IMR-90 (cell line): ENCODE results near the gene IGFL3. TPM values are rescaled to one million over a fixed set of nuclear protein-coding genes. Genes with fewer than 3 reads are reported as not detected.

Experiments
- ATAC-seq: fragments of 200-7000 bp; cut with Tn5 transposase; 2 replicates; pipeline ENCODE4 v1.9.1; 2020; ENCODE audit warnings: low read depth, mild to moderate bottlenecking, moderate library complexity
- BruUV-seq: library from RNA; stranded (reverse); fragments of 400-500 nt; replicated peaks from 2 replicates; lab custom pipeline; 2021; lab: Mats Ljungman, UMichigan
- CTCF ChIA-PET: fragments of 300-600 bp; formaldehyde crosslinking; extraction: SDS; loops from one replicate; lab custom pipeline; 2021; ENCODE audit warnings: antibody characterized with exemption; lab: Yijun Ruan, JAX
- POLR2A ChIA-PET: fragments of 300-600 bp; sonication (Branson Sonifier 250); formaldehyde crosslinking; loops from one replicate; lab custom pipeline; 2022; ENCODE audit warnings: antibody characterized with exemption; ENCODE audit not compliant: unreplicated experiment; lab: Charles Lee
- DNase-seq: peaks from one replicate; pipeline ENCODE4 v3.0.0; 2013
- H2AFZ ChIP-seq: replicated peaks from 2 replicates; pipeline ENCODE3; 2013; ENCODE audit warnings: low read length, mild to moderate bottlenecking; ENCODE audit not compliant: poor library complexity
- H2AK5ac ChIP-seq: 2 replicates; pipeline ENCODE4 v1.6.1; 2013; ENCODE audit warnings: low read depth, low read length, inconsistent platforms
- H2AK9ac ChIP-seq: replicated peaks from 2 replicates; pipeline ENCODE3; 2013; ENCODE audit warnings: mild to moderate bottlenecking, low read depth, low read length, moderate library complexity; ENCODE audit not compliant: poor library complexity
- H2BK120ac ChIP-seq: 2 replicates; pipeline ENCODE4 v1.6.1; 2013; ENCODE audit warnings: low read depth, low read length, inconsistent platforms
- H2BK15ac ChIP-seq: 3 replicates; pipeline ENCODE4 v1.6.1; 2013; ENCODE audit warnings: low read depth, low read length, inconsistent platforms
- H2BK20ac ChIP-seq: 2 replicates; pipeline ENCODE4 v1.6.1; 2013; ENCODE audit warnings: low read depth, mild to moderate bottlenecking, inconsistent platforms, low read length, moderate library complexity
- H2BK5ac ChIP-seq: 2 replicates; pipeline ENCODE4 v1.6.1; 2013; ENCODE audit warnings: mild to moderate bottlenecking, low read depth, low read length, inconsistent platforms; ENCODE audit not compliant: poor library complexity, severe bottlenecking
- H3K14ac ChIP-seq: replicated peaks from 2 replicates; pipeline ENCODE4 v1.6.1; 2013; ENCODE audit warnings: low read depth, low read length, inconsistent platforms
- H3K18ac ChIP-seq: 2 replicates; pipeline ENCODE4 v1.6.1; 2013; ENCODE audit warnings: low read depth, low read length, control low read depth
- H3K23ac ChIP-seq: 2 replicates; pipeline ENCODE4 v1.6.1; 2013; ENCODE audit warnings: low read depth, low read length, inconsistent platforms
- H3K27ac ChIP-seq: 2 replicates; pipeline ENCODE4 v1.5.1; 2013; ENCODE audit warnings: mild to moderate bottlenecking, control low read depth, low read length; ENCODE audit not compliant: insufficient read depth
- H3K27me3 ChIP-seq: 2 replicates; pipeline ENCODE4 v1.6.1; 2013; ENCODE audit warnings: low read length; ENCODE audit not compliant: control insufficient read depth, insufficient read depth
- H3K36me3 ChIP-seq: 2 replicates; pipeline ENCODE4 v1.6.1; 2013; ENCODE audit warnings: low read length, mixed read lengths; ENCODE audit not compliant: control insufficient read depth, insufficient read depth
- H3K4ac ChIP-seq: 2 replicates; pipeline ENCODE4 v1.6.1; 2013; ENCODE audit warnings: low read depth, low read length, inconsistent platforms
- H3K4me1 ChIP-seq: 2 replicates; pipeline ENCODE4 v1.6.1; 2013; ENCODE audit warnings: low read length, mixed read lengths; ENCODE audit not compliant: control insufficient read depth, insufficient read depth
- H3K4me2 ChIP-seq: 2 replicates; pipeline ENCODE4 v1.6.1; 2013; ENCODE audit warnings: low read depth, mild to moderate bottlenecking, control low read depth, low read length, moderate library complexity
- H3K4me3 ChIP-seq: 2 replicates; pipeline ENCODE4 v1.5.1; 2013; ENCODE audit warnings: low read depth, mild to moderate bottlenecking, control low read depth, low read length, moderate library complexity; ENCODE audit not compliant: insufficient read depth
- H3K56ac ChIP-seq: 2 replicates; pipeline ENCODE4 v1.6.1; 2013; ENCODE audit warnings: low read length, inconsistent platforms; ENCODE audit not compliant: insufficient read depth; ENCODE audit errors: extremely low read depth
- H3K79me1 ChIP-seq, 2 experiments: 2 replicates each; pipeline ENCODE4 v1.6.1; 2013; ENCODE audit warnings: low read length in 2 of 2, inconsistent platforms in 1 of 2, low read depth in 1 of 2
- H3K9ac ChIP-seq: 2 replicates; pipeline ENCODE4 v1.6.1; 2013; ENCODE audit warnings: low read depth, low read length, control low read depth
- H3K9me1 ChIP-seq: 2 replicates; pipeline ENCODE4 v1.6.1; 2013; ENCODE audit warnings: low read length, inconsistent platforms; ENCODE audit not compliant: insufficient read depth
- H3K9me3 ChIP-seq: 2 replicates; pipeline ENCODE4 v1.6.1; 2013; ENCODE audit warnings: low read length; ENCODE audit not compliant: control insufficient read depth, insufficient read depth
- H4K20me1 ChIP-seq: 2 replicates; pipeline ENCODE4 v1.6.1; 2013; ENCODE audit warnings: low read length, inconsistent platforms; ENCODE audit not compliant: insufficient read depth
- H4K5ac ChIP-seq: 2 replicates; pipeline ENCODE4 v1.6.1; 2013; ENCODE audit warnings: mild to moderate bottlenecking, low read depth, low read length, control low read depth
- H4K8ac ChIP-seq, 2 experiments: 2 replicates each; pipeline ENCODE4 v1.6.1; 2013; ENCODE audit warnings: low read depth in 2 of 2, low read length in 2 of 2, control low read depth in 1 of 2, inconsistent platforms in 1 of 2
- H4K91ac ChIP-seq: 2 replicates; pipeline ENCODE4 v1.6.1; 2013; ENCODE audit warnings: low read depth, low read length, inconsistent platforms; ENCODE audit not compliant: insufficient read depth
- BHLHE40 ChIP-seq: fragments of 150-350 bp; IDR thresholded peaks from 2 replicates; pipeline ENCODE4 v1.6.1; 2016; ENCODE audit warnings: mild to moderate bottlenecking, low read depth, low read length
- CEBPB ChIP-seq: IDR thresholded peaks from 2 replicates; pipeline ENCODE4 v1.6.1; 2012; ENCODE audit warnings: low read depth, low read length, improper control_type of control experiment
- CHD1 ChIP-seq: IDR thresholded peaks from 2 replicates; pipeline ENCODE4 v1.6.1; 2012; ENCODE audit warnings: low read depth, low read length, improper control_type of control experiment
- FOS ChIP-seq: fragments of 150-350 bp; IDR thresholded peaks from 2 replicates; pipeline ENCODE4 v1.6.1; 2016; ENCODE audit warnings: low read depth, low read length
- MAFK ChIP-seq: IDR thresholded peaks from 2 replicates; pipeline ENCODE4 v1.6.1; 2012; ENCODE audit warnings: low read depth, low read length, improper control_type of control experiment
- MAZ ChIP-seq: IDR thresholded peaks from 2 replicates; pipeline ENCODE4 v1.6.1; 2012; ENCODE audit warnings: low read depth, mild to moderate bottlenecking, low read length, improper control_type of control experiment, moderate library complexity, borderline replicate concordance
- MXI1 ChIP-seq: IDR thresholded peaks from 2 replicates; pipeline ENCODE4 v1.6.1; 2012; ENCODE audit warnings: low read depth, mild to moderate bottlenecking, low read length, moderate library complexity, borderline replicate concordance
- POLR2A ChIP-seq: IDR thresholded peaks from 2 replicates; pipeline ENCODE4 v1.6.1; 2012; ENCODE audit warnings: mild to moderate bottlenecking, low read depth, low read length
- RAD21 ChIP-seq: IDR thresholded peaks from 2 replicates; pipeline ENCODE4 v1.6.1; 2012; ENCODE audit warnings: low read length, improper control_type of control experiment
- RCOR1 ChIP-seq: IDR thresholded peaks from 2 replicates; pipeline ENCODE4 v1.6.1; 2012; ENCODE audit warnings: mild to moderate bottlenecking, low read length, improper control_type of control experiment; ENCODE audit not compliant: insufficient replicate concordance
- RFX5 ChIP-seq: IDR thresholded peaks from 2 replicates; pipeline ENCODE4 v1.8.0; 2012; ENCODE audit warnings: low read depth, mild to moderate bottlenecking, low read length, moderate library complexity
- SMC3 ChIP-seq: fragments of 150-350 bp; IDR thresholded peaks from 2 replicates; pipeline ENCODE4 v1.6.1; 2016; ENCODE audit warnings: low read depth, mild to moderate bottlenecking, antibody characterized with exemption, low read length, moderate library complexity
- WGBS, 2 experiments: methylation state at CpG; one replicate each; pipeline versions ENCODE4 v1.1.5 to v1.1.7; 2013; ENCODE audit warnings: missing lambda C conversion rate in 2 of 2; ENCODE audit not compliant: insufficient read length in 1 of 2; ENCODE audit errors: extremely low coverage in 2 of 2; 5-methylcytosine and 5-hydroxymethylcytosine counted together
- dilution Hi-C: fragments of 300-500 bp; cut with HindIII; formaldehyde crosslinking; loops from one replicate; pipeline ENCODE4 v1.14.3; 2018; ENCODE audit warnings: low sequenced_read_pairs; ENCODE audit not compliant: unreplicated experiment
- in situ Hi-C: fragments of 300-500 bp; cut with MboI; formaldehyde crosslinking; loops from 3 replicates; pipeline ENCODE4 v1.14.3; 2019; ENCODE audit warnings: low sequenced_read_pairs, inconsistent platforms, mixed read lengths
- intact Hi-C: fragments of 100-400 bp; cut with micrococcal nuclease; formaldehyde crosslinking; loops from 2 replicates; pipeline ENCODE4 v1.10.0; 2022
- polyA plus RNA-seq, 3 experiments: library from polyadenylated mRNA; depleted of rRNA; stranded (reverse); fragments of >200 nt; gene quantifications; 2 replicates each; pipeline ENCODE4 v1.2.3, GENCODE V29; 2012; ENCODE audit warnings: low replicate concordance in 1 of 3
- total RNA-seq: library from RNA; depleted of rRNA; stranded (reverse); fragments of >200 nt; gene quantifications from 2 replicates; pipeline ENCODE4 v1.2.3, GENCODE V29; 2012
- TF ChIP-seq, protein P1 (sequence below): fragments of 150-350 bp; IDR thresholded peaks from 2 replicates; pipeline ENCODE4 v1.6.1; 2016; ENCODE audit warnings: low read depth, mild to moderate bottlenecking, low read length, moderate library complexity, borderline replicate concordance
- TF ChIP-seq, protein P2 (sequence below): fragments of 150-350 bp; IDR thresholded peaks from 2 replicates; pipeline ENCODE4 v1.6.1; 2017; ENCODE audit warnings: mild to moderate bottlenecking, antibody characterized with exemption, low read length, low read depth
- TF ChIP-seq, protein P3 (sequence below): conservative IDR thresholded peaks from 2 replicates; pipeline ENCODE4 v1.5.1; 2012; ENCODE audit warnings: mild to moderate bottlenecking, low read depth, low read length, improper control_type of control experiment

IGFL3 gene
- total and polyA plus RNA-seq, 2 of the 4 experiments (the other 2 are of a cell fraction) = not detected

DNA sequence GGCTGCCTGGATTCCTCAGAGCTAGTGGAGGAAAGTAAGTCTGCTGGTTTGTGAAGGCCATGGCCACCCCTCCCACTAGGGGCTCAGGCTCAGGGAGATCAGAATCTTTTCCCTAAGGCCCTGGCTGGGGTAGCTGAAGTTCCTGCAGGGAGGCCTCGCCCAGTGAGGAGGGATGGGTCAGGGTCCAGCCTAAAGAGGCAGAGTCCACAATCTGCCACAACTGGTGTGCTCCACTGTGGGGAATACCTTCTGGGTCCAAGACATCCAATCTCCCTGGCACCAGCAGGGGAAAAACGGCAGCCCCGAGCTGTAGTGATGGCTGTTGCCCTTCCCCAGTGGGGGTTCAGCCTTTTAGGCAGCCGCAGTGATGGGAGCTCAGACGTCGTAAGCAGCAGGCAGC, 23.2 kb downstream of the IGFL3 start:
- intact Hi-C loops (no loop called here), dilution Hi-C loops (no loop called here), in situ Hi-C loops (no loop called here)
- Histone ChIP-seq H4K91ac (no peak overlapping the region), H3K36me3 (no peaks in the 10 kb centered on the region), H3K56ac (no peak overlapping the region), H3K9ac (no peak overlapping the region), H4K8ac (no peak overlapping the region), H3K79me1 (no peaks in the 10 kb centered on the region), H4K5ac (no peak overlapping the region), H3K4me3 (no peak overlapping the region), H3K9me1 (no peaks in the 10 kb centered on the region), H2BK15ac (no peak overlapping the region), H2AFZ (no peak overlapping the region), H2BK120ac (no peak overlapping the region), H3K27ac (no peak overlapping the region), H2BK5ac (no peak overlapping the region), H3K4me1 (no peaks in the 10 kb centered on the region), H2BK20ac (no peak overlapping the region), H3K4me2 (no peak overlapping the region), H3K18ac (no peak overlapping the region), H3K23ac (no peak overlapping the region), H4K20me1 (no peaks in the 10 kb centered on the region), H2AK5ac (no peak overlapping the region), H3K14ac (no peak overlapping the region), H3K4ac (no peak overlapping the region), H2AK9ac (no peak overlapping the region), H3K27me3 (peaks cover 24% of the 10 kb centered on the region), H3K9me3 (peaks cover 2% of the 10 kb centered on the region; the same call in 1 of the 2 replicates)
- POLR2A ChIA-PET = no interaction called here
- CTCF ChIA-PET = no interaction called here
- ATAC-seq = no peak
- DNase-seq = no peak
- 40% methylated on average over 1 of the region's 6 CpGs; no CpG with 5 or more reads in 1 of the 2 experiments for WGBS, 2 experiments
- no TSS peak for BruUV-seq
- TF ChIP-seq CEBPB (no peak), RAD21 (no peak), FOS (no peak), MAZ (no peak), RFX5 (no peak), BHLHE40 (no peak), CHD1 (no peak), POLR2A (no peak), SMC3 (no peak), RCOR1 (no peak), MAFK (no peak), MXI1 (no peak)
- TF ChIP-seq, protein P1, sequence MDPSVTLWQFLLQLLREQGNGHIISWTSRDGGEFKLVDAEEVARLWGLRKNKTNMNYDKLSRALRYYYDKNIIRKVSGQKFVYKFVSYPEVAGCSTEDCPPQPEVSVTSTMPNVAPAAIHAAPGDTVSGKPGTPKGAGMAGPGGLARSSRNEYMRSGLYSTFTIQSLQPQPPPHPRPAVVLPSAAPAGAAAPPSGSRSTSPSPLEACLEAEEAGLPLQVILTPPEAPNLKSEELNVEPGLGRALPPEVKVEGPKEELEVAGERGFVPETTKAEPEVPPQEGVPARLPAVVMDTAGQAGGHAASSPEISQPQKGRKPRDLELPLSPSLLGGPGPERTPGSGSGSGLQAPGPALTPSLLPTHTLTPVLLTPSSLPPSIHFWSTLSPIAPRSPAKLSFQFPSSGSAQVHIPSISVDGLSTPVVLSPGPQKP = no peak
- TF ChIP-seq, protein P2, sequence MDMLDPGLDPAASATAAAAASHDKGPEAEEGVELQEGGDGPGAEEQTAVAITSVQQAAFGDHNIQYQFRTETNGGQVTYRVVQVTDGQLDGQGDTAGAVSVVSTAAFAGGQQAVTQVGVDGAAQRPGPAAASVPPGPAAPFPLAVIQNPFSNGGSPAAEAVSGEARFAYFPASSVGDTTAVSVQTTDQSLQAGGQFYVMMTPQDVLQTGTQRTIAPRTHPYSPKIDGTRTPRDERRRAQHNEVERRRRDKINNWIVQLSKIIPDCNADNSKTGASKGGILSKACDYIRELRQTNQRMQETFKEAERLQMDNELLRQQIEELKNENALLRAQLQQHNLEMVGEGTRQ = no peak
- TF ChIP-seq, protein P3, sequence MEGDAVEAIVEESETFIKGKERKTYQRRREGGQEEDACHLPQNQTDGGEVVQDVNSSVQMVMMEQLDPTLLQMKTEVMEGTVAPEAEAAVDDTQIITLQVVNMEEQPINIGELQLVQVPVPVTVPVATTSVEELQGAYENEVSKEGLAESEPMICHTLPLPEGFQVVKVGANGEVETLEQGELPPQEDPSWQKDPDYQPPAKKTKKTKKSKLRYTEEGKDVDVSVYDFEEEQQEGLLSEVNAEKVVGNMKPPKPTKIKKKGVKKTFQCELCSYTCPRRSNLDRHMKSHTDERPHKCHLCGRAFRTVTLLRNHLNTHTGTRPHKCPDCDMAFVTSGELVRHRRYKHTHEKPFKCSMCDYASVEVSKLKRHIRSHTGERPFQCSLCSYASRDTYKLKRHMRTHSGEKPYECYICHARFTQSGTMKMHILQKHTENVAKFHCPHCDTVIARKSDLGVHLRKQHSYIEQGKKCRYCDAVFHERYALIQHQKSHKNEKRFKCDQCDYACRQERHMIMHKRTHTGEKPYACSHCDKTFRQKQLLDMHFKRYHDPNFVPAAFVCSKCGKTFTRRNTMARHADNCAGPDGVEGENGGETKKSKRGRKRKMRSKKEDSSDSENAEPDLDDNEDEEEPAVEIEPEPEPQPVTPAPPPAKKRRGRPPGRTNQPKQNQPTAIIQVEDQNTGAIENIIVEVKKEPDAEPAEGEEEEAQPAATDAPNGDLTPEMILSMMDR = no peak
